ENCODE measurements around the gene SDSL.
A peak's percentile ranks its signal among the peaks of the same experiment; 100 is the strongest.

Gene SDSL

DNA sequence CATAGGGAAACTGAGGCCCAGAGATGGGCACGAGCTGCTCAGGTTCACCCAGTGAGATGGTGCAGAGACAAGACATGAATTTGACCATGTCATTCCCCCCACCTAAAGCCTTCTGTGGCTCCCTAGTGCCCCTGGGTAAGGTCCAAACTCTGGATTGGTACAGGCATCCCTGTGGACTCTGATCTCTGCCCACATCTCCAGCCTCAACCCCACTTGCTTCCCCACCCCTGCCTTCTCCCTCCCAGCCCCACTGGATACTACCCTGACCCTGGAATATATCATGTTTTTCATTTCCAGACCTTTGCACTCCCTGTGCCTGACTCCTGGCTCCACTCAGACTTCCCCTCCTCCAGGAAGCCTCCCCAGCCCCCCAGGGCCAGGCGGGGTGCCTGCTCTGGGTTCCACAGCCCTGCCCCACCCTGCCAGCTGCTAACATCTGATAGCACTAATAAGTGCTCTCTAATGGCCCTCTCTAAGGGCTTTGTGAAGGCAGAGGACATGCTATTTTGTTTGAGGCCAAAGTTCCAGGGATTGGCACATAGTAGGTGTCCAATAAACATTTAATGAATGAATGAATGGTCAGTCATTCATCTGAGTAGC lies 1.1 kb upstream of the SDSL start:
- DNase-seq (ENCODE audit: low spot score) = no peak

DNA sequence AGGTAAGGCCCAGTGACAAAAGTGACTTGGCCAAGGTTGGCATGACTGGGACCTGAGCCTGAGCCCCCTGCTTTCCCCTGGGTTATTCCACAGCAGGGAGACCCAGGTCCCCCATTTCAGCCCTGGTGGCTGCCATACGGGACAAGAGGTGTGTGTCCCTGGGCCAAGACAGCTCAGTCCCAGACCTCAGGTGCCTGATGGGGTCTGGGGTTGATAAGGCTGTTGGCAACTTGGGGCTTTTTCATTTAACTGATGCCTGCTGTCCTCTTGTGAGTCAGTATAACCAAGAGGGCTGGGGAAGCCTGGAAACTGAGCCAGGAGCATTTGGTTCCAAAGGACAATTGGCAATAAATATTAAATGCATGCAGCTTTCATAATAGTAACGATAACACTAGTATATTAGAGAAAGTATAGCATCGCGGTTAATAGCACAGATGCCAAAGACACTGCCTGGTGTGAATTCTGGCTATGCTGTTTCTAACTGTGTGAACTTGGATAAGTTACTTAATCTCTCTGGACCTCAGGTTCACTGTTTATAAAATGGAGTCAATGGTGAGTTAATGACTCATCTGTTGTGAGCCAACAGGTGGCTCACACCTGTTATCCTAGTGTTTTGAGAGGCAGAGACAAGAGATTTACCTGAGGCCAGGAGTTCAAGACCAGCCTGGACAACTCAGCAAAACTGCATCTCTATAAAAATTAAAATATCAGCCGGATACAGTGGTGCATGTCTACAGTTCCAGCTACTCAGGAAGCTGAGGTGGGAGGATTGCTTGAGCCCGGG lies 898 bp downstream of the SDSL start:
- DNase-seq (ENCODE audit: low spot score) = no peak

DNA sequence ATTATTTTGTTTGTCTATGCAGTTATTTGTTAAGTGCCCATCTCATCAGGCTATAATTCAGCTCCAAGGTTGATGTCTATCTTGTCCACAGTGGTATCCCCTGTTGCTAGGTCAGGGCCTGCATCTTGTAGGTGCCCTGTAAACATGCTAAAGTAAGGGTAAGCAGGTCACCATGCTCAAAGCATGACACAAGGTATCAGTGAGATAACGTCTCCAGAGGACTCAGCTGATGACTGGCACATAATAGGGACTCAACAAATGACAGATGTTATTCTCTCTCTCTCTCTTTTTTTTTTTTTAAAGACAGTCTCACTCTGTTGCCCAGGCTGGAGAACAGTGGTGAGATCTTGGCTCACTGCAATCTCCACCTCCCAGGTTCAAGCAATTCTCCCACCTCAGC lies 2.3 kb downstream of the SDSL start:
- no peak for DNase-seq (ENCODE audit: low spot score)

DNA sequence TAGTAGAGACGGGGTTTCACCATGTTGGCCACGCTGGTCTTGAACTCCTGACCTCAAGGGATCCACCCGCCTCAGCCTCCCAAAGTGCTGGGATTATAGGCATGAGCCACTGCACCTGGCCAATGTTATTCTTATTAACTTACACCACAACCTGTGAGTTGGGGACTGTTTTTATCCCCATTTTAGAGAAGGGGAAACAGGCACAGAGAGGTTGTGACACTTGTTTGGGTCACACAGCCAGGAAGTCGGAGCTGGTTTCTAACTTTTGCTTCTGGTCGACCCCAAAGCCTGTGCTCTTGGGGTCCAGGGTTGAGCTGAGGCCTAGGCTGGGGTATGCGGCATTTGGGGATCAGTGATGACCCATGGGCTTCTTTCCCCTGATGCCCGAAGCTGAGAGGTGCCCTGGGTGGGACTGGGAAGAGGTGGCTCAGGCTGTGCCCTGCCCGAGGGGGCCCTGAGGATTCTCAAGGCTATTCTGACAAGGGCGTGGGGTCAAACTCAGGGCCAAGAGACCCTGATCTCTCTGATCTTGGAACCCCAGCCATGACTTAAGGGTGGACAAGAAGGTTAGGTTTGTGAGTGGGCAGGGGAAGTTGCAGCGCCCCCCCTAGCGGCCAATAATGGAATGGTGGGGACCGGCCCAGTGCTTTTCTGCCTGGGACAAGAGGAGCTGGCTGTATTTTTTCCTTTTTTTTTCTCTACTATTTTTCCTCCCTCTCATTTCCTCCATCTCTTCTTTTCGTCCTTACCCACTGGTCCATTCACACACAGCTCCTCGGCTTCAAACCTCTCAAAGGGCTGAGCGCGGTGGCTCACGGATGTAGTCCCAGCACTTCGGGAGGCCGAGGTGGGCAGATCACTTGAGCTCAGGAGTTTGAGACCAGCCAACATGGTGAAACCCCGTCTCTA lies 3.0 kb downstream of the SDSL start:
- peak; percentile 30 for DNase-seq (ENCODE audit: low spot score)

DNA sequence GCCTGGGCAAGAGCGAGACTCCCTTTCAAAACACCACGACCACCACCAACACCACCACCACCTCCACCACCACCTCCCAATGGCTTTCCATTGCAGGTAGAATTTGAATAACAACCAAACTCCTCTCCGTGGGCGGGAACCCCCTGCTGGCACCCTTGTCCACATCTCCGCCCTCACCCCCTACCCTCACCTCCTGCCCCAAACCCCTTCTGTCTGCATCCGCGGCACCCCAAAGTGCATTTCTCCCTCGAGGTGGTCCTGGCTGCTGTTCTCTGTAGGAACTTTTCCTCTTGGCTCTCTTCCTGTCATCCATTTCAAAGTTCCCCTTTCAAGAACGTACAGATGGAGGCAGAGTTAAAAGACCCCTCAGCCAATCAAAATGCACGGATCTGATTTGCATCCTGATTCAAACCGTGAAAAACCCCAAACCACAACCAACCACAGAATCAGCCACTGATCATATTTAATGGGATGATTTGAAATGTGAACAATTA lies 3.8 kb downstream of the SDSL start:
- DNase-seq (ENCODE audit: low spot score) = no peak

DNA sequence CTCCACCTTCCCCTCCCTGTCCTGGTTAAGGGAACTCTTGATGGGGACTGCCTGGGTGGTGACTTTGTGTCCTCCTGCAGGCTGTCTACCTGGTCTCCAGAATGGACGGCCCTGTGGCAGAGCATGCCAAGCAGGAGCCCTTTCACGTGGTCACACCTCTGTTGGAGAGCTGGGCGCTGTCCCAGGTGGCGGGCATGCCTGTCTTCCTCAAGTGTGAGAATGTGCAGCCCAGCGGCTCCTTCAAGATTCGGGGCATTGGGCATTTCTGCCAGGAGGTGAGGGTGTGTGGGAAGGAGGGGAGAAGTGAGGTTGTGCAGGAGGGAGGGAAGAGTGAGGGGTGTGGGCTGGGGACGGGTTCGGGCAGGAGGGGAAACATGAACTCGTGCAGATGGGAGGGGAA lies 5.7 kb downstream of the SDSL start:
- DNase-seq (ENCODE audit: low spot score) = no peak

DNA sequence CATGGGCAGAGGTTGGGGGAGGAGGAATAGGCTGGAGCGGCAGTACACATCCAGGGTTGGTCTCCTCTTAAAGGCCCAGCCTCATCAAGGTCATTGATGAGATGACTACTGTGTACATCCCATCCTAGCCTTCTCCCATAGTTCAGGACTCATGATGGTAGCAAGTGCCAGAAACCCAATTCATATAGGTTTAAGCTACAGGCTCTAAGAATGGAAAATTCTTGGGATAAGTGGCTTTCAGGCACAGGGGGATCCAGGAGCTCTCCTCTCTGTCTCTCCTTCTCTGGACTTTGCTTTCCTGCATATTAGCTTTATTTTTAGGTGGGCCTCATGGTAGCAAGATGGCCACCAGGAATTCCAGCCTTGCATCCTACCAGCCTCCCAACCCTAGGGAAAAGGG lies 6.3 kb downstream of the SDSL start:
- DNase-seq (ENCODE audit: low spot score) = no peak

DNA sequence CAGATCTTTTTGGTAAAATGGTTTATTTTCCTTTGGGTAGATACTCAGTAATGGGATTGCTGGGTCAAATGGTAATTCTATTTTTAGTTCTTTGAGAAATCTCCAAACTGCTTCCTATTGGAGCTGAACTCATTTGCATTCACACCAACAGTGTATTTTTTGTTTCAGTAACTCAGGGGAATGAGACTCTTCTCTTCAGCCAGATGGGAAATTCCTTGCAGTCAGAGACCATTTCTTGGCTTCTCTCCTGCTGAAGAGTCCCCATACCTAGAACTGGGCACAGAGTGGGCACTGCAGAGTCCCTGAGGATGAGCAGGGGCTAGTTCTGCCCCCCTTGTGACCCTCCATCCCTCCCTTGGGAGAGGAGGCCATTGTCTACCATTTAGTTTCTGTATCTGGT lies 10.8 kb downstream of the SDSL start:
- DNase-seq (ENCODE audit: low spot score) = no peak

DNA sequence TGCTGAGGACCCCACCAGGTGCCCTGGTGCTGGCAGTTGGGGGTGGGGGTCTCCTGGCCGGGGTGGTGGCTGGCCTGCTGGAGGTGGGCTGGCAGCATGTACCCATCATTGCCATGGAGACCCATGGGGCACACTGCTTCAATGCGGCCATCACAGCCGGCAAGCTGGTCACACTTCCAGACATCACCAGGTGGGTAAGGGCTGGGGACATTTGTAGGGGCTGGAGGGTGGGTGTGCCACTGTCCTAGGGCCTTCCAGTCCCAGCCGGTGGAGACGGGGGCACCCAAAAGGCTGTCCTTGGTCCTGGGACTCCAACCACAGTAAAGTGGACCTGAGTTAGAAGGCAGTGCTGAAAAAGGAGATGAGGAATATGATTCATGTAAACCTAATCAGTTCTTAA lies 13.2 kb downstream of the SDSL start:
- no peak for DNase-seq (ENCODE audit: low spot score)

DNA sequence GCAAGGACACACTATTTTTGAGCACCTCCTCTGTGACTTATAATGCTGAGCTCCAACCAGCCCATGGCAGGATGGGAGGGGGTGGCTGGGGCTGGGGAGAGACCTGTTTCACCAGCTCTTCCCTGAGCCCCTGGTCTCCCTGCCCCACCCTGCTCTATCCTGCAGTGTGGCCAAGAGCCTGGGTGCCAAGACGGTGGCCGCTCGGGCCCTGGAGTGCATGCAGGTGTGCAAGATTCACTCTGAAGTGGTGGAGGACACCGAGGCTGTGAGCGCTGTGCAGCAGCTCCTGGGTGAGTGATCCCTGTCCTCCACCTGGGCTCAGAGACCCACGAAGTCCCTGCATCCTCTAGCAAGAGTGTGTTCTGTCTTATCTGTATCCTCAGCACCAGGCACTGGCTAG lies 14.4 kb downstream of the SDSL start:
- no peak for DNase-seq (ENCODE audit: low spot score)

DNA sequence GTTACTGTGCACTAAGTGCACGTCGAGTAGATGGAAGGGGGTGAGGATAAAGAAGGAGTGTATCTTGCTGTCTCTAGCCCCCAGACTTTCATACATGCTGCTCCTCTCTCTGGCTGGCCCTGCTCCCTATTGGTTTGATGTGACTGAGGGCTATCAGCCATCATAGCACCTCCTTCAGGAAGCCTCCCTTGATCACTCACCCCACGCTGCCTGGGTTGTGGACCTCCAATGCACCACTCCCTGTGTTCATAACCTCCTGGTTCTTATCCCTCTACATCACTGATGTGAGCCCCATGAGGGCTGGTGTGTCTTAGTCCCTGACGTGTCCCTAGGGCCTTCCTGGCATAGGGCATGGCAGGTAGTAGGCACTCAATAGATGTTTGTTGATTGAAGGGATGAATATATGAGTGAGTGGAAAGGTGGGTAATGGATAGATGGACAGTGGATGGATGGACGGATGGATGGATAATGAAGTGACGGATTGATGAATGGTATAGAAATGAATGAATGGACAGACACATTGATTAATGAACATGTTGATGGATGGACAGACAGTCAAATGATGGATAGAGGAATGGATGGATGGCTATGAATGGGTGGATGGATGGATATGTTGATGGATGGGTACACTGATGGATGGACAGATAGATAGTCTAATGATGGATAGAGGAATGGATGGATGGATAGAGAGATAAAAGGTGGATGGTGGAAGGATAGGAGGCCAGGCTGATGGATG lies 15.0 kb downstream of the SDSL start:
- DNase-seq (ENCODE audit: low spot score) = no peak

DNA sequence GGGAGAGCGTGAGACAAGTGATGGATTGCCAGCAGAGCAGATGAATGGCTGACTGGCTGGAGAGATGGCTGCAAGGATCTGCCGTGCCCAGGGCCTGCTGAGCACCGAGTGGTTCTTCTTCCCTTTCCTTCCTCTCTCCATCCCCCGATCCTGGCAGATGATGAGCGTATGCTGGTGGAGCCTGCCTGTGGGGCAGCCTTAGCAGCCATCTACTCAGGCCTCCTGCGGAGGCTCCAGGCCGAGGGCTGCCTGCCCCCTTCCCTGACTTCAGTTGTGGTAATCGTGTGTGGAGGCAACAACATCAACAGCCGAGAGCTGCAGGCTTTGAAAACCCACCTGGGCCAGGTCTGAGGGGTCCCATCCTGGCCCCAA lies 15.5 kb downstream of the SDSL start:
- no peak for DNase-seq (ENCODE audit: low spot score)

DNA sequence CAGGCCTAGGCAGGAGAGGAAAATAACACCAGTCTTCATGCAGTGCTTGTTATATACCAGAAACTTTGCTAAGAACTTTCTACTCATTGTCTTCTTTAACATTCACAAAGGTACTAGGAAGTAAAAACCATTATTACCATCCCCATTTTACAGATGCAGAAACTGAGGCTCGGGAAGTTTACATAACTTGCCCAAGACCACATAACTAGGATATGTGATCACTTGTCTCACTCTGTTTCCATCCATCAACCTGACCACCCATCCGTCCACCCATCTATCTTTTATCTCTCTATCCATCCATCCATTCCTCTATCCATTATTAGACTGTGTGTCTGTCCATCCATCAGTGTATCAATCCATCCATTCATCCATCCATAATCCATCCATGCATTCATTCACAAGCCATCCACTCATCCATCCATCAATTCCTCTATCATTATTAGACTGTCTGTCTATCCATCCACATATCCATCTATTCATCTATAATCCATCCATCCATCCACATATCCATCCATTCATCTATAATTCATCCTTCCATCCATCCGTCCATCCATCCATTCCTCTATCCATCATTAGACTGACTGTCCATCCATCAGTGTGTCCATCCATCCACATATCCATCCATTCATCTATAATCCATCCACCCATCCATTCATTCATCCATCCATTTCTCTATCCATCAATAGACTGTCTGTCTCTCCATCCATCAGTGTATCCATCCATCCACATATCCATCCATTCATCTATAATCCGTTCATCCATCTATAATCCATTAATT lies 16.5 kb downstream of the SDSL start:
- DNase-seq (ENCODE audit: low spot score) = no peak

DNA sequence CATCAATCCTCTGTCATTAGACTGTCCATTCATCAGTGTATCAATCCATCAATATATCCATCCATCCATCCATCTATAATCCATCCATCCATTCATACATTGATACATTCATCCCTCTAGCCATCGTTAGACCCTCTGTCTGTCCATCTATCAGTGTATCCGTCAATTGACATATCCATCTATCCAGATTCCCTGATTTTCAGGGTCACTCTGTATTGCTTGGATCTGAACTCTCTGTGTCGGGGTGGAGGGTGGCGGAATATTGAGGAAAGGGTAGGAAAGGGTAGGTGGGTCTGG lies 17.1 kb downstream of the SDSL start:
- no peak for DNase-seq (ENCODE audit: low spot score)

DNA sequence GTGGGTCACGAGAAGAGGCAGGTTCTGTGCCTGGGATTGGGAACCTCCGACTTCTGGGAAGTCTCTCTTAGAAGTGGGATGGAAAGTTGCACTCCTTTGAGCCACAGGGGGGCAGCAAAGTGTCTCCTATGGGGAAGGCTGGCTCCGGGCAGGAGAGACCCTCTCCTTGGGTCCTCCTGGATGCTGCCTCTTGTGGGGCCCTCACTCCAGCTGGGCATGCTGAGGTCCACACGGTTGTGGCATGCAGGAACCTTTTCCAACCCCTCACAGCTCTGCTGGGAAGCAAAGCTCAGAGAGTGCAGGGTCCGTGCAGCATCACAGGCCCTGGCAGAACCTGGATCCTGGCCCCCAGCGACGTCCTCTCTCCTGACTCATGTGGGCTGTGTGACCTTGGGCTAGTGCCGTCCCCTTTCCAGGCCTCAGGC lies 17.4 kb downstream of the SDSL start:
- no peak for DNase-seq (ENCODE audit: low spot score)

DNA sequence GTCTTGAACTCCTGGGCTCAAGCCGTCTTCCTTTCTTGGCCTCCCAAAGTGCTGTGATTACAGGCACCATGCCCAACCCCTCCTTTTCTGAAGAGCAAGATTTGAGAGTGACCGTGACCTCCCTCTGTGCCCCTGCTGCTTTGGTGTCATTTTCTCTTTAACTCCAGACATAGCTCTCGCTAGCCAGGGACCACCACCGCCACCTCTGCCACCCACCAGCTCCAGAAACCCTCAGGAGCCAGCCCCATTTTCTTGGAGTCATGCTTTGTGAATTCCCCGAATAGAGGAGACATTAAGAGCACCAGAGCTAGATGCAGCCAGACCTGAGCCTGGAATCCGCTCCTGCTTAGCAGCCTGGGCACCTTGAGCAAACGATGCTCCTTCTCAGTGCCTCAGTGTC lies 18.2 kb downstream of the SDSL start:
- no peak for DNase-seq (ENCODE audit: low spot score)

DNA sequence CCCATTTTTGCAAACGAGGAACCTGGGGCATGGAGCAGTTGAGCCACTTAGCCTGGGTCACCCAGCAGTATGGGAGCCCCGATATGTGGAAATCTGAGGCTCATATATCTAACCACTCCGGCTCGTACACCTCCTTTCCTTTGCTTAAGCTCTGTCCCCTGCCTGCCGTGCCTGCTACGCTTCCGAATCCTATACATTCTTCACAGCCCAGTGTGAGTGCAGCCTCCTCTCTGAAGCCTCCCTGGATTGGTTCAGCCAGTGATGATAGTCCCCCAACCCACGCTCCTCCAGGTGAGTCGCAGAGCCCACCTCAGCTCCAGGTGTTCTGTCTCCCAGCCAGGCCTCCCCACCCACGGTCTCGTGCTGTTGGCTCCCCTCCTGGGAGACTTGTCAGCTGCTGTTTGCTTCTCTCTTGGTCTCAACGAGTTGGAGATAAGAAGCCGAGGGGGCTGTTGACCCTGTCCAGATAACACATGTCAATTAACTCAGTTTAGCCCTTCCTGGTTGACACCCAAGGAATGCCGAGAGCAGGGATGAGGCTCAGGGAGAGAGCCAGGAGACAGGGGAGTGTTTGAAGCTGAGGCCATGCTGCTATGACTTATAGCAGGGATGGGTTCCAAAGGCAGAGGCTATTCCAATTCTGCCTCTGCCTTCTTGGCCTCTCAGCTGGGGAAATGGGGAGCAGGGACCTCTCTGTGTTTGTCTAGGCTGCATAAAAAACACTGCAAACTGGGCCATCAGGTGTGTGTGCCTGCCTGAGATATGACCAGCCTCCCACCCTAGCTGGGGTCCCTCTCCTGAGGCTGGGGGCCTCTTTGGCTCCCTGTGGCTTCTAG lies 19.0 kb downstream of the SDSL start:
- DNase-seq (ENCODE audit: low spot score) = no peak

DNA sequence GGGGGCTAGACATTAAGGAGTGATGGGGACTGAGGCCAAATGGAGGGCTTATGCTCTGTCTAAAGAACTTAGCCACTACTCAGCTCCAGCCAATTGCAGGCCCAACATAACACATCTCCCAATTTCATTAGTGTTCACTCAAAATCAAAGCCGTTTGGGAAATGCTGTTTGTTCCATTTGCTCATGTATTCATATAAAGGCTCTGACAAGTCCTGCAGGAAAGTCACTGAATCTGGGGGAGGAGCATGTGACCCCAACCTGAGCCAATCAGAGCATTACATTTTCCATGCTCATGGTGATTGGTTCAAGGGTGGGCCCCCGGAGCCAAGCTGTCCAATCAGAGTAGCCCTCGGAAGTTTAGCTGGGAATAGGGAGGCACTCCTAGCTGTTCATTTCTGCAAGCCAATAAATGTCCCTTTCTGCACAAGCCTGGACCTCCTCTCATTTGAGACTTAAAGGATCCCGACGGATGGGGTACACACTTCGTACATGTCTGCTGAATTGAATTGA lies 20.9 kb downstream of the SDSL start:
- no peak for DNase-seq (ENCODE audit: low spot score)

DNA sequence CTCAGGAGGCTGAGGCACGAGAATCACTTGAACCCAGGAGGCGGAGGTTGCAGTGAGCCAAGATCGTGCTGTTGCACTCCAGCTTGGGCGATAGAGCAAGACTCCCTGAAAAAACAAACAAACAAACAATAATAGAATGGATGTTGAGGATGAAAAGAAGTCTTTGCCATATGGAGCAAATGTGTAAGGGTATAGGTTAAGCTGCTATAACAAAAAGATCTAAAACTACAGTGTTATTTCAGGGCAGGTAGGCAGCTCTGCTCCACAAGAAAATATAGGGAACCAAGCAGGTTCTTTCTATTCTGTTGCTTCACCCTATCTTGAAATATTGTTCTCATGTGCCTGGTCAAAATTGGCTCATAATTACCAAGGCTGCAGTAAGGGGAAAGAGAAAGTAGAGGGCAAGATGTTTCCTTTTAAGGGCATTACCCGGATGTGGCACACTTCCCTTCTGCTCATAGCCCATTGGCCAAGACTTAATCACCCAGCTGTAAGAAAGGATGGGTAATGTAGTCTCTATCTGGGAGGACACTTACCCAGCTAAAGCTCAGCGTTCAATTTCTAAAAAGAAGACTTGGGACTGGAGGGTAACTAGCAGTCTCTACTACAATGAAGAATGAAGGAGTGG lies 23.5 kb downstream of the SDSL start:
- no peak for DNase-seq (ENCODE audit: low spot score)

DNA sequence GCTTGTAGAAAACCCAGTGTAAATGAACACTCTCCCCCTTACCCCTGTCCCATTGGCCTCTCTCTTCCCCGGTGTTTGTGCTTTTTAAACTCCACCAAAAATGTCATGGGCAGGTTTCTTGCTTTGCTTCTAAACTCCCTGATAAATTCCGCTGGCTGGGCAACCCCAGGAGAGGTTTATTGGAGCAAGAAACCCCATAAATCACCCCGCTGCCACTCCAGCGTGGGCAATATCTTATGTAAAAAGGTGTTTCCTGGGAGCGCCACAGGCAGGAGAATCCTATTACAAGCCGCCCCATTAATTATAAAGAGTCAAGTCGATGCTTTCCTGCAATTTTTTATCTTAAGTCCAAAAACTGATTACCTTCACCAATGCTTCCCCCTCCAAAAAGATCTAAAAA lies 26.7 kb downstream of the SDSL start:
- no peak for DNase-seq (ENCODE audit: low spot score)

Data from CD4-positive, alpha-beta T cell treated with Interleukin-6 at 100 ng/mL for 8 hours (primary cell).